Thoracic aorta (tissue), 2 donors: ENCODE data around the gene MAPK10. TPM values are rescaled to one million over a fixed set of nuclear protein-coding genes. Genes with fewer than 3 reads are reported as not detected.

Experiments used
- ATAC-seq: fragments of 150-250 bp; one replicate; pipeline ENCODE4 v1.8.0; 2017; ENCODE audit warnings: low read depth; ENCODE audit not compliant: insufficient number of reproducible peaks, low FRiP score
- DNase-seq: peaks from one replicate; pipeline ENCODE4 v3.0.0-alpha.2; 2020; ENCODE audit warnings: low spot score
- H3K27ac ChIP-seq, 2 donors: fragments of 200-600 bp; sonication (generic); 1 replicate in 1 of 2; 2 replicates in 1 of 2; pipeline ENCODE4 v1.5.1; 2016; ENCODE audit warnings: mild to moderate bottlenecking in 2 of 2, moderate library complexity in 2 of 2
- H3K27me3 ChIP-seq: fragments of 200-600 bp; sonication (generic); replicated peaks from 2 replicates; pipeline ENCODE4 v1.6.0; 2016; ENCODE audit warnings: mild to moderate bottlenecking; ENCODE audit not compliant: insufficient read depth
- H3K36me3 ChIP-seq: fragments of 200-600 bp; sonication (generic); one replicate; pipeline ENCODE4 v1.5.1; 2016
- H3K4me1 ChIP-seq, 2 donors: fragments of 200-600 bp; sonication (generic); 1 replicate in 1 of 2; 2 replicates in 1 of 2; pipeline versions ENCODE4 v1.5.1 to v1.6.0; 2016; ENCODE audit warnings: low read depth in 2 of 2, mild to moderate bottlenecking in 1 of 2; ENCODE audit not compliant: control insufficient read depth in 1 of 2
- H3K4me3 ChIP-seq: fragments of 200-600 bp; sonication (generic); 2 replicates; pipeline ENCODE4 v1.5.1; 2016; ENCODE audit warnings: mild to moderate bottlenecking
- H3K9me3 ChIP-seq: fragments of 200-600 bp; sonication (generic); 2 replicates; pipeline ENCODE4 v1.5.1; 2016
- total RNA-seq, 2 donors: library from RNA; depleted of rRNA; stranded (reverse); fragments of >200 nt; gene quantifications; one replicate each; pipeline versions ENCODE4 v1.1.0 to v1.2.3, GENCODE V29; 2016
- TF ChIP-seq, protein P1 (sequence below): fragments of 200-600 bp; sonication (generic); IDR thresholded peaks from one replicate; pipeline ENCODE4 v1.5.1; 2019; ENCODE audit warnings: antibody characterized with exemption

The MAPK10 gene
- total RNA-seq, 2 donors from 2014 or later, result 28.8 to 44.7 TPM

DNA sequence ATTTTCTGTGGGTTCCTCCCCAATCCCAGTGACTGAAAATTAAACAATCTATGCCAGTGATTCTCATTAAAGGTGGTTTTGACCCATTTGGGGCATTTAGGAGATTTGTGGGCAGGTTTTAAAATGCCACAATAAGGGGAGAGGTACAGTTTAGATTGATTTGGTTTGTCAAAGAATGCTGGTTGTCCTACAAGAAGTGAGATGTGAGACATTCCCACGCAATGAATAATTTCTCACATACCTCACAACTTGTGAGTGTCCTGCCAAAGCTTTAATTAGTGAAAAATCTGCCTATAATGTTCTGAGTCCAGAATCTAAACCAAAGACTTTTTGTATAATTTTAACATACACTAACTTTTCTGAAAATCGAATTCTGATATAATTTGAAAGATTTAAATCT, 199.4 kb downstream of the MAPK10 start:
- H3K36me3 ChIP-seq, result peaks cover 3% of the 10 kb centered on the region
- H3K27me3 ChIP-seq, result no peaks in the 10 kb centered on the region
- H3K4me1 ChIP-seq, result no peaks in the 10 kb centered on the region
- TF ChIP-seq, protein P1, sequence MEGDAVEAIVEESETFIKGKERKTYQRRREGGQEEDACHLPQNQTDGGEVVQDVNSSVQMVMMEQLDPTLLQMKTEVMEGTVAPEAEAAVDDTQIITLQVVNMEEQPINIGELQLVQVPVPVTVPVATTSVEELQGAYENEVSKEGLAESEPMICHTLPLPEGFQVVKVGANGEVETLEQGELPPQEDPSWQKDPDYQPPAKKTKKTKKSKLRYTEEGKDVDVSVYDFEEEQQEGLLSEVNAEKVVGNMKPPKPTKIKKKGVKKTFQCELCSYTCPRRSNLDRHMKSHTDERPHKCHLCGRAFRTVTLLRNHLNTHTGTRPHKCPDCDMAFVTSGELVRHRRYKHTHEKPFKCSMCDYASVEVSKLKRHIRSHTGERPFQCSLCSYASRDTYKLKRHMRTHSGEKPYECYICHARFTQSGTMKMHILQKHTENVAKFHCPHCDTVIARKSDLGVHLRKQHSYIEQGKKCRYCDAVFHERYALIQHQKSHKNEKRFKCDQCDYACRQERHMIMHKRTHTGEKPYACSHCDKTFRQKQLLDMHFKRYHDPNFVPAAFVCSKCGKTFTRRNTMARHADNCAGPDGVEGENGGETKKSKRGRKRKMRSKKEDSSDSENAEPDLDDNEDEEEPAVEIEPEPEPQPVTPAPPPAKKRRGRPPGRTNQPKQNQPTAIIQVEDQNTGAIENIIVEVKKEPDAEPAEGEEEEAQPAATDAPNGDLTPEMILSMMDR, result no peak
- no peak for DNase-seq
- ATAC-seq, result no peak
- H3K4me3 ChIP-seq, result no peak overlapping the region
- no peaks in the 10 kb centered on the region for H3K9me3 ChIP-seq
- H3K27ac ChIP-seq, result no peak overlapping the region

DNA sequence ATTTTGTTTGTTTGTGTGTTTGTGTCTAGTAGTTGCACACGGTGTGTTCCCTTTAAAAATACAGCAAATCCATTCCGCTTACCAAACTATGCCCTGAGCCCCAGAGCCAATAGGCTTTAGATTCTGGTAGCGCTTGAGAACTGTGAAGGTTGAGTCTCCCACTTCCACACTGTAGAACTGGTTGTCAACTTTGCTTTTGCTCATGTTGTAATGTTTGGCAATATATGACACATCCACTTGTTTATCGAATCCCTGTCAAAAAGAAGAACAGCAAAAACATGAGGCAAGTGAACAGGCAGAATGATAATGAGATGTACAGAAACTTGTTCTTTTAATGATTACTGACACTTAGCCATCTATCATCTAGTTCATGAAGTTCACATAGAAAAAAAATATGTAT, 200.6 kb downstream of the MAPK10 start:
- Histone ChIP-seq H3K9me3 (no peaks in the 10 kb centered on the region), H3K4me3 (no peak overlapping the region), H3K36me3 (peaks cover 3% of the 10 kb centered on the region), H3K27ac (no peak overlapping the region), H3K27me3 (no peaks in the 10 kb centered on the region), H3K4me1 (no peaks in the 10 kb centered on the region)
- TF ChIP-seq, protein P1, result no peak
- ATAC-seq, result no peak
- no peak for DNase-seq

DNA sequence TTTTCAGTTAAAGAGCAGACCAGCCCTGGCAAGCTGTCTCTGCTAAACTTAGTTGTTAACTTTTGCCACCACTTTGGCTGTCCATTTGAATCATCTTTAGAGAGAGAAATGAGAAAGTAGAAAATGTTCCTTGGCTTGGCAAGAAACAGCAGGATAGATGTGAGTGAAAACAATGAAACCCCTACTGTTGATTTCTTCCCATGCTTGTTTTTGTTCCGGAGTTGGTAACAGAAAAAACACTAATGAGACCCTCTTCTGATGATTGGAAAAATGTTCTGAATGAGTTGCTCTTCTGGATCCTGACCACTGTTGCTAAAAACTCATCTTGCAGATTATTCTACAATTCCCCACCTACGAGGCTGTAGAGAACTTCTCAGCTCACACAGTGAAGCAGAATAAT, 203.3 kb downstream of the MAPK10 start:
- no peak for ATAC-seq
- DNase-seq, result no peak
- no peaks in the 10 kb centered on the region for H3K27me3 ChIP-seq

DNA sequence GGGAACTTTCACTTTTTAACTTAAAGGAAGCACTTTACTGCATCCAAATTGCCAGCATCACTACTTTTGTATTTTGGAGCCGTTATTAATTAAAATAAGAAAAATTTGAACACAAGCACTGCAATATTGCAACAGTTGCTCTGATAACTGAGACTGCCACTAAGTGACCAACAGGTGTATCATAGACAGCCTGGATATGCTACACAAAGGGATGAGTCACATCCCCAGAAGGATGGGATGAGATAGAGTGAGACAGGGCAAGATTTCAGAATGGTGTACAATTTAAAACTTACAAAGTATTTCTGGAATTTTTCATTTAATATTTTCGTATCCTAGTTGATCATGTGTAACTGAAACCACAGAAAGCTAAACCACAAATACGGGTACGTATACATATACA, 204.1 kb downstream of the MAPK10 start:
- ATAC-seq (no peak), DNase-seq (no peak)
- H3K4me1 ChIP-seq, result no peaks in the 10 kb centered on the region
- H3K27ac ChIP-seq, result no peak overlapping the region
- no peaks in the 10 kb centered on the region for H3K27me3 ChIP-seq
- H3K36me3 ChIP-seq, result peaks cover 3% of the 10 kb centered on the region
- no peaks in the 10 kb centered on the region for H3K9me3 ChIP-seq
- H3K4me3 ChIP-seq, result no peak overlapping the region
- TF ChIP-seq, protein P1, result no peak

More for the DNA sequence above, 203.3 kb downstream of the MAPK10 start:
- no peaks in the 10 kb centered on the region for H3K4me1 ChIP-seq
- H3K4me3 ChIP-seq, result no peak overlapping the region
- peaks cover 3% of the 10 kb centered on the region for H3K36me3 ChIP-seq
- no peaks in the 10 kb centered on the region for H3K9me3 ChIP-seq
- TF ChIP-seq, protein P1, result no peak
- H3K27ac ChIP-seq, result no peak overlapping the region

DNA sequence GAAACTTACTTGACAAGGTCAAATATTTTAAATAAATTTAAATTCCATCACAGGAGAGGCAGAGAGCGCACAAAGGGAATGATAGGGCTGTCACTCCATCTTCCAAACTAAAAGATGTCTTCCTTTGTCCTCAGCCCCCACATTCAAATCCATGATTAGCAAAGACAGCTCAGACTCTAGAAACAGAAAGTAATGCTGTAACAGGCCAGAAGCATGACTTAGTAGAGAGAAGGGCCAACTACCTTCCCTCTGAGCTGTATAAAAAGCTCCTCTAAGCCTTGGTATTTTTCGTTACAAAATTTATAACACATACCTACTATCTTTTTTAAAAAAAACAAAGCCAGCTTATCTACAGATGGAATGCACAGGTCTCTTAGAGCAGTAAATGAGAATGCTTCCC, 207.4 kb downstream of the MAPK10 start:
- ATAC-seq (no peak), DNase-seq (no peak)
- Histone ChIP-seq H3K36me3 (peaks cover 3% of the 10 kb centered on the region), H3K4me3 (no peak overlapping the region), H3K4me1 (no peaks in the 10 kb centered on the region), H3K9me3 (no peaks in the 10 kb centered on the region), H3K27ac (no peak overlapping the region), H3K27me3 (no peaks in the 10 kb centered on the region)
- TF ChIP-seq, protein P1, result no peak
